ENCODE results near the gene KLHDC7A. TPM values are rescaled to one million over a fixed set of nuclear protein-coding genes. Genes with fewer than 3 reads are reported as not detected.

Gene KLHDC7A
- polyA plus RNA-seq (0.04 TPM in 1 of 2 replicates, not detected in the other), polyA minus RNA-seq (not detected in 2 replicates)

GRCh38 chr1:18480315-18481189 is at the start of gene KLHDC7A:
KLHDC7A (plus strand) TSS chr1:18480930; CDS start chr1:18480982, 52 bp downstream.
- H3K36me3 ChIP-seq (ENCODE audit: insufficient read depth, low read length) = no peaks in the 10 kb centered on the region
- no peak within 1 kb of the TSS for H3K4me3 ChIP-seq (ENCODE audit: low read length)
- H3K79me2 ChIP-seq (replicated peaks; ENCODE audit: insufficient read depth, low read length) = no peaks in the 10 kb centered on the region
- no peaks in the 10 kb centered on the region for H3K9me3 ChIP-seq (ENCODE audit: low read length)
- no peak within 1 kb of the TSS for H3K4me2 ChIP-seq (ENCODE audit: low read length)
- no peaks in the 10 kb centered on the region for H3K9me2 ChIP-seq (ENCODE audit: insufficient read depth, low read length)
- no peak within 1 kb of the TSS for H3K27ac ChIP-seq (ENCODE audit: low read length)
- no peak within 1 kb of the TSS for H2AFZ ChIP-seq (ENCODE audit: low read depth, low read length)
- H3K9ac ChIP-seq (ENCODE audit: low read length) = no peak within 1 kb of the TSS
- H3K27me3 ChIP-seq (ENCODE audit: insufficient read depth, low read depth, low read length) = no peaks in the 10 kb centered on the region
- H3F3A ChIP-seq (ENCODE audit: insufficient read depth, low read length, poor library complexity, severe bottlenecking) = no peaks in the 10 kb centered on the region
- H4K20me1 ChIP-seq (ENCODE audit: insufficient read depth) = no peaks in the 10 kb centered on the region
- no peak for TF ChIP-seq REST (IDR thresholded peaks at IDR 0.05; ENCODE audit: borderline replicate concordance)
- no peak for TF ChIP-seq SMC3 (conservative IDR thresholded peaks at IDR 0.05; ENCODE audit: poor library complexity)
- no peak for TF ChIP-seq RAD21 (conservative IDR thresholded peaks at IDR 0.05)
- no peak for TF ChIP-seq CTCF (IDR thresholded peaks at IDR 0.05; ENCODE audit: poor library complexity, severe bottlenecking)
- TF ChIP-seq EZH2 (IDR thresholded peaks at IDR 0.05; ENCODE audit: borderline replicate concordance, insufficient read depth, low read length, poor library complexity, severe bottlenecking) = no peak
- TF ChIP-seq MXI1 (conservative IDR thresholded peaks at IDR 0.05; ENCODE audit: poor library complexity, severe bottlenecking) = no peak
- TF ChIP-seq POLR2AphosphoS5 (IDR thresholded peaks at IDR 0.05) = no peak
- TF ChIP-seq TAF1 (IDR thresholded peaks at IDR 0.05; ENCODE audit: low read depth) = no peak
- no peak for TF ChIP-seq EP300 (conservative IDR thresholded peaks at IDR 0.05; ENCODE audit: poor library complexity, severe bottlenecking)

GRCh38 chr1:18434041-18434440 is 46.7 kb upstream of the KLHDC7A start:
- H3K79me2 ChIP-seq (replicated peaks; ENCODE audit: insufficient read depth, low read length) = no peaks in the 10 kb centered on the region
- H2AFZ ChIP-seq (ENCODE audit: low read depth, low read length) = no peak overlapping the region
- no peaks in the 10 kb centered on the region for H3K36me3 ChIP-seq (ENCODE audit: insufficient read depth, low read length)
- H3K4me2 ChIP-seq (ENCODE audit: low read length) = no peak overlapping the region
- no peaks in the 10 kb centered on the region for H4K20me1 ChIP-seq (ENCODE audit: insufficient read depth)
- no peak overlapping the region for H3K27ac ChIP-seq (ENCODE audit: low read length)
- H3K27me3 ChIP-seq (ENCODE audit: insufficient read depth, low read depth, low read length) = no peaks in the 10 kb centered on the region
- no peaks in the 10 kb centered on the region for H3F3A ChIP-seq (ENCODE audit: insufficient read depth, low read length, poor library complexity, severe bottlenecking)
- H3K4me3 ChIP-seq (ENCODE audit: low read length) = no peak overlapping the region
- H3K9me2 ChIP-seq (ENCODE audit: insufficient read depth, low read length) = no peaks in the 10 kb centered on the region
- no peak overlapping the region for H3K9ac ChIP-seq (ENCODE audit: low read length)
- H3K9me3 ChIP-seq (ENCODE audit: low read length) = no peaks in the 10 kb centered on the region
- TF ChIP-seq REST (IDR thresholded peaks at IDR 0.05; ENCODE audit: borderline replicate concordance) (no peak), EZH2 (IDR thresholded peaks at IDR 0.05; ENCODE audit: borderline replicate concordance, insufficient read depth, low read length, poor library complexity, severe bottlenecking) (no peak), EP300 (conservative IDR thresholded peaks at IDR 0.05; ENCODE audit: poor library complexity, severe bottlenecking) (no peak), MXI1 (conservative IDR thresholded peaks at IDR 0.05; ENCODE audit: poor library complexity, severe bottlenecking) (no peak), RAD21 (conservative IDR thresholded peaks at IDR 0.05) (no peak), SMC3 (conservative IDR thresholded peaks at IDR 0.05; ENCODE audit: poor library complexity) (no peak), TAF1 (IDR thresholded peaks at IDR 0.05; ENCODE audit: low read depth) (no peak), CTCF (IDR thresholded peaks at IDR 0.05; ENCODE audit: poor library complexity, severe bottlenecking) (no peak), POLR2AphosphoS5 (IDR thresholded peaks at IDR 0.05) (no peak)
